ENCODE measurements around the gene CABP1. TPM values are rescaled to one million over a fixed set of nuclear protein-coding genes. Genes with fewer than 3 reads are reported as not detected.
A peak's percentile ranks its signal among the peaks of the same experiment; 100 is the strongest.

Gene CABP1
- 0.30 TPM for total RNA-seq
- long read RNA-seq, partial matches to known transcripts: 1 of 1 reads
- long read RNA-seq, other reads (novel, unspliced or antisense): 0 of 1 reads

GRCh38 chr12:120639771-120640721 is at the start of gene CABP1:
TSS of gene CABP1 (plus strand) at chr12:120640626. CDS start at chr12:120640686, 60 bp downstream.
- H3K4me1 ChIP-seq: peaks cover 11% of the 10 kb centered on the region
- intact Hi-C loops (cut with DNase I): no loop called here
- ATAC-seq (peak; percentile 59 to 71), DNase-seq (no peak)
- no peaks in the 10 kb centered on the region for H3K9me3 ChIP-seq
- TF ChIP-seq CTCF (IDR thresholded peaks at IDR 0.05): peak; percentile 26
- peak within 1 kb of the TSS; percentile 48 for H3K4me3 ChIP-seq
- no peaks in the 10 kb centered on the region for H3K36me3 ChIP-seq
- H3K27ac ChIP-seq: no peak within 1 kb of the TSS
- peaks cover 54% of the 10 kb centered on the region for H3K27me3 ChIP-seq (ENCODE audit: low read depth)

- Histone ChIP-seq H3K4me1 (no peaks in the 10 kb centered on the region), H3K9me3 (no peaks in the 10 kb centered on the region), H3K27me3 (ENCODE audit: low read depth) (no peaks in the 10 kb centered on the region), H3K4me3 (no peak overlapping the region), H3K36me3 (no peaks in the 10 kb centered on the region), H3K27ac (no peak overlapping the region)
- ATAC-seq (no peak), DNase-seq (no peak)
- TF ChIP-seq CTCF (IDR thresholded peaks at IDR 0.05): no peak
- intact Hi-C loops (cut with DNase I): no loop called here
Observed at GRCh38 chr12:120590741-120591407, 49.6 kb upstream of the CABP1 start.

- Histone ChIP-seq H3K4me1 (no peaks in the 10 kb centered on the region), H3K36me3 (no peaks in the 10 kb centered on the region), H3K9me3 (no peaks in the 10 kb centered on the region), H3K27ac (no peak overlapping the region), H3K27me3 (ENCODE audit: low read depth) (no peaks in the 10 kb centered on the region), H3K4me3 (no peak overlapping the region)
- DNase-seq: no peak
- intact Hi-C loops (cut with DNase I): no loop called here
- no peak for ATAC-seq
- TF ChIP-seq CTCF (IDR thresholded peaks at IDR 0.05): no peak
Observed at GRCh38 chr12:120592121-120593049, 48.0 kb upstream of the CABP1 start.

GRCh38 chr12:120596901-120597300 is 43.5 kb upstream of the CABP1 start:
- H3K27ac ChIP-seq: no peak overlapping the region
- intact Hi-C loops (cut with DNase I): no loop called here
- no peaks in the 10 kb centered on the region for H3K36me3 ChIP-seq
- DNase-seq (no peak), ATAC-seq (no peak)
- no peak overlapping the region for H3K4me3 ChIP-seq
- H3K9me3 ChIP-seq: no peaks in the 10 kb centered on the region
- no peak for TF ChIP-seq CTCF (IDR thresholded peaks at IDR 0.05)
- peaks cover 4% of the 10 kb centered on the region for H3K27me3 ChIP-seq (ENCODE audit: low read depth)
- no peaks in the 10 kb centered on the region for H3K4me1 ChIP-seq

- Histone ChIP-seq H3K4me3 (no peak overlapping the region), H3K9me3 (no peaks in the 10 kb centered on the region), H3K27me3 (ENCODE audit: low read depth) (peaks cover 4% of the 10 kb centered on the region), H3K36me3 (no peaks in the 10 kb centered on the region), H3K4me1 (no peaks in the 10 kb centered on the region), H3K27ac (no peak overlapping the region)
- ATAC-seq (no peak), DNase-seq (no peak)
- intact Hi-C loops (cut with DNase I): no loop called here
- TF ChIP-seq CTCF (IDR thresholded peaks at IDR 0.05): no peak
Observed at GRCh38 chr12:120597861-120598260, 42.6 kb upstream of the CABP1 start.
